GM23248 (cell line): Measurements from ENCODE around the gene IFT52. TPM values are rescaled to one million over a fixed set of nuclear protein-coding genes. Genes with fewer than 3 reads are reported as not detected.

Experiments used
- DNase-seq: peaks from one replicate; pipeline ENCODE4 v3.0.0-alpha.2; 2015
- H2AFZ ChIP-seq: fragments of 200-600 bp; sonication (generic); 2 replicates; pipeline ENCODE4 v1.6.1; 2016; ENCODE audit warnings: antibody characterized with exemption
- H3F3A ChIP-seq: fragments of 200-600 bp; sonication (generic); 2 replicates; pipeline ENCODE4 v1.6.1; 2016; ENCODE audit warnings: mild to moderate bottlenecking, antibody characterized with exemption, mixed run types; ENCODE audit not compliant: insufficient read depth
- H3K27ac ChIP-seq: fragments of 200-600 bp; sonication (generic); 2 replicates; pipeline ENCODE4 v1.5.1; 2016; ENCODE audit warnings: mild to moderate bottlenecking
- H3K27me3 ChIP-seq: fragments of 200-600 bp; sonication (generic); replicated peaks from 2 replicates; pipeline ENCODE4 v1.6.1; 2016; ENCODE audit warnings: mild to moderate bottlenecking; ENCODE audit not compliant: insufficient read depth
- H3K36me3 ChIP-seq: fragments of 200-600 bp; sonication (generic); 2 replicates; pipeline ENCODE4 v1.6.1; 2016; ENCODE audit warnings: low read depth, mild to moderate bottlenecking
- H3K4me1 ChIP-seq: fragments of 200-600 bp; sonication (generic); 2 replicates; pipeline ENCODE4 v1.6.1; 2016; ENCODE audit warnings: mild to moderate bottlenecking; ENCODE audit not compliant: insufficient read depth
- H3K4me2 ChIP-seq: fragments of 200-600 bp; sonication (generic); one replicate; pipeline ENCODE4 v1.6.1; 2016; ENCODE audit warnings: mild to moderate bottlenecking; ENCODE audit not compliant: unreplicated experiment
- H3K4me3 ChIP-seq: fragments of 200-600 bp; sonication (generic); 2 replicates; pipeline ENCODE4 v1.5.1; 2016; ENCODE audit warnings: mild to moderate bottlenecking
- H3K79me2 ChIP-seq: fragments of 200-600 bp; sonication (generic); 2 replicates; pipeline ENCODE4 v1.6.1; 2016; ENCODE audit warnings: mild to moderate bottlenecking; ENCODE audit not compliant: insufficient read depth
- H3K9ac ChIP-seq: fragments of 200-600 bp; sonication (generic); 2 replicates; pipeline ENCODE4 v1.6.1; 2016; ENCODE audit warnings: mild to moderate bottlenecking
- H3K9me2 ChIP-seq: fragments of 200-600 bp; sonication (generic); 2 replicates; pipeline ENCODE4 v1.6.1; 2016; ENCODE audit warnings: mixed run types, mild to moderate bottlenecking, moderate library complexity; ENCODE audit not compliant: insufficient read depth
- H3K9me3 ChIP-seq: fragments of 200-600 bp; sonication (generic); one replicate; pipeline ENCODE4 v1.6.1; 2017; ENCODE audit warnings: low read depth
- H4K20me1 ChIP-seq: fragments of 200-600 bp; sonication (generic); 2 replicates; pipeline ENCODE4 v1.6.0; 2016; ENCODE audit not compliant: insufficient read depth
- EZH2 ChIP-seq: fragments of 200-600 bp; sonication (generic); IDR thresholded peaks from 2 replicates; pipeline ENCODE4 v1.6.1; 2018; ENCODE audit warnings: antibody characterized with exemption, mild to moderate bottlenecking; ENCODE audit not compliant: insufficient read depth, poor library complexity, severe bottlenecking
- EZH2phosphoT487 ChIP-seq: fragments of 200-600 bp; sonication (generic); IDR thresholded peaks from 2 replicates; pipeline ENCODE4 v1.6.1; 2018; ENCODE audit warnings: antibody characterized with exemption, moderate library complexity, mild to moderate bottlenecking, low read depth; ENCODE audit not compliant: insufficient read depth
- WGBS, 2 experiments: methylation state at CpG; one replicate each; pipeline ENCODE4 v1.1.6; 2015 to 2017; ENCODE audit warnings: low lambda C conversion rate in 2 of 2, low coverage in 1 of 2; ENCODE audit errors: missing lambda C conversion rate in 2 of 2; 5-methylcytosine and 5-hydroxymethylcytosine counted together
- in situ Hi-C: fragments of 300-500 bp; cut with MboI; formaldehyde crosslinking; loops from 2 replicates; pipeline ENCODE4 v1.15.0; 2020
- polyA plus RNA-seq: library from polyadenylated mRNA; unstranded; fragments of >200 nt; fragmentation: Nextera tagmentation; extraction: Ambion mirVana; gene quantifications from 2 replicates; pipeline ENCODE4 v1.2.1, GENCODE V29; 2016
- total RNA-seq: library from RNA; depleted of rRNA; stranded (reverse); fragments of >200 nt; shearing (Covaris generic); gene quantifications from 2 replicates; pipeline ENCODE4 v1.2.3, GENCODE V29; 2014

IFT52 gene
- total and polyA plus RNA-seq, 2 experiments from 2014 or later = 40.2 to 51.7 TPM

- Histone ChIP-seq H3K79me2 (no peaks in the 10 kb centered on the region), H3K9me2 (no peaks in the 10 kb centered on the region), H2AFZ (no peak overlapping the region), H3K4me2 (no peak overlapping the region), H3K36me3 (no peaks in the 10 kb centered on the region), H4K20me1 (no peaks in the 10 kb centered on the region), H3K4me1 (no peaks in the 10 kb centered on the region), H3K9me3 (no peaks in the 10 kb centered on the region), H3K27me3 (no peaks in the 10 kb centered on the region), H3K9ac (no peak overlapping the region), H3F3A (no peaks in the 10 kb centered on the region), H3K4me3 (no peak overlapping the region), H3K27ac (no peak overlapping the region)
- WGBS, 2 experiments = 66% methylated on average over 8 of the region's 8 CpGs
- TF ChIP-seq EZH2phosphoT487 = no peak
- TF ChIP-seq EZH2 = no peak
- in situ Hi-C loops = no loop called here
- DNase-seq = no peak
Measured at GRCh38 chr20:43572891-43573290, 17.8 kb upstream of the IFT52 start.

GRCh38 chr20:43576108-43576507, 14.6 kb upstream of the IFT52 start:
- Histone ChIP-seq H3K27ac (no peak overlapping the region), H3F3A (no peaks in the 10 kb centered on the region), H3K36me3 (no peaks in the 10 kb centered on the region), H3K9me3 (no peaks in the 10 kb centered on the region), H3K4me1 (no peaks in the 10 kb centered on the region), H3K79me2 (no peaks in the 10 kb centered on the region), H3K9ac (no peak overlapping the region), H4K20me1 (no peaks in the 10 kb centered on the region), H2AFZ (no peak overlapping the region), H3K27me3 (no peaks in the 10 kb centered on the region), H3K9me2 (no peaks in the 10 kb centered on the region), H3K4me3 (no peak overlapping the region), H3K4me2 (no peak overlapping the region)
- in situ Hi-C loops = no loop called here
- WGBS, 2 experiments = 49 to 55% methylated on average over 10 of the region's 10 CpGs
- no peak for TF ChIP-seq EZH2phosphoT487
- no peak for DNase-seq

- H3K4me2 ChIP-seq = no peak overlapping the region
- no peak overlapping the region for H3K9ac ChIP-seq
- H3K36me3 ChIP-seq = no peaks in the 10 kb centered on the region
- H3K9me2 ChIP-seq = no peaks in the 10 kb centered on the region
- H3K27ac ChIP-seq = no peak overlapping the region
- no peaks in the 10 kb centered on the region for H3K9me3 ChIP-seq
- H2AFZ ChIP-seq = no peak overlapping the region
- no peaks in the 10 kb centered on the region for H4K20me1 ChIP-seq
- DNase-seq = no peak
- no peaks in the 10 kb centered on the region for H3F3A ChIP-seq
- H3K4me1 ChIP-seq = peaks cover 16% of the 10 kb centered on the region
- H3K79me2 ChIP-seq = no peaks in the 10 kb centered on the region
- no peaks in the 10 kb centered on the region for H3K27me3 ChIP-seq
- no peak for TF ChIP-seq EZH2phosphoT487
- TF ChIP-seq EZH2 = no peak
- H3K4me3 ChIP-seq = no peak overlapping the region
- in situ Hi-C loops = no loop called here
- WGBS, 2 experiments = 42 to 49% methylated on average over 7 of the region's 7 CpGs
Measured at GRCh38 chr20:43579861-43580793, 10.6 kb upstream of the IFT52 start.

- no peaks in the 10 kb centered on the region for H3F3A ChIP-seq
- no peaks in the 10 kb centered on the region for H3K9me2 ChIP-seq
- H3K36me3 ChIP-seq = no peaks in the 10 kb centered on the region
- peak overlapping the region; percentile 39; the same call in 1 of the 2 replicates for H3K27ac ChIP-seq
- H3K9ac ChIP-seq = no peak overlapping the region
- in situ Hi-C loops = no loop called here
- no peak for DNase-seq
- H3K4me2 ChIP-seq = no peak overlapping the region
- 59 to 61% methylated on average over 7 of the region's 7 CpGs for whole genome bisulfite sequencing, 2 experiments
- no peak for TF ChIP-seq EZH2phosphoT487
- TF ChIP-seq EZH2 = no peak
- H3K4me3 ChIP-seq = no peak overlapping the region
- no peaks in the 10 kb centered on the region for H3K27me3 ChIP-seq
- no peaks in the 10 kb centered on the region for H3K79me2 ChIP-seq
- no peaks in the 10 kb centered on the region for H4K20me1 ChIP-seq
- no peaks in the 10 kb centered on the region for H3K9me3 ChIP-seq
- H3K4me1 ChIP-seq = peaks cover 16% of the 10 kb centered on the region
- no peak overlapping the region for H2AFZ ChIP-seq
Measured at GRCh38 chr20:43583133-43583864, 7.4 kb upstream of the IFT52 start.
